Subcutaneous abdominal adipose tissue (tissue), 5 donors: ENCODE results near the gene PGR.
A peak's percentile ranks its signal among the peaks of the same experiment; 100 is the strongest.

Experiments
- H3K27ac ChIP-seq: one replicate; pipeline ENCODE4 v1.7.0; 2013; ENCODE audit warnings: low read depth, mild to moderate bottlenecking, inconsistent platforms, low read length, moderate library complexity
- H3K27me3 ChIP-seq, 5 donors: one replicate each; pipeline ENCODE4 v1.7.0; 2013; ENCODE audit warnings: low read length in 5 of 5, inconsistent platforms in 1 of 5; ENCODE audit not compliant: control insufficient read depth in 5 of 5, insufficient read depth in 4 of 5
- H3K36me3 ChIP-seq, 5 donors: one replicate each; pipeline ENCODE4 v1.7.0; 2013; ENCODE audit warnings: low read length in 5 of 5; ENCODE audit not compliant: control insufficient read depth in 5 of 5, insufficient read depth in 5 of 5
- H3K4me1 ChIP-seq, 5 donors: one replicate each; pipeline ENCODE4 v1.7.0; 2013; ENCODE audit warnings: low read length in 5 of 5, mild to moderate bottlenecking in 3 of 5, moderate library complexity in 1 of 5; ENCODE audit not compliant: control insufficient read depth in 5 of 5, insufficient read depth in 5 of 5
- H3K4me3 ChIP-seq, 5 donors: one replicate each; pipeline ENCODE4 v1.7.0; 2013; ENCODE audit warnings: low read length in 5 of 5, low read depth in 1 of 5
- H3K9ac ChIP-seq, 5 donors: one replicate each; pipeline ENCODE4 v1.7.0; 2013; ENCODE audit warnings: low read length in 5 of 5, mild to moderate bottlenecking in 4 of 5, moderate library complexity in 3 of 5
- H3K9me3 ChIP-seq, 5 donors: one replicate each; pipeline ENCODE4 v1.7.0; 2013; ENCODE audit warnings: low read length in 5 of 5; ENCODE audit not compliant: control insufficient read depth in 5 of 5
- donor health status: healthy.
- donor health status: healthy.
- donor health status: healthy.
- donor health status: healthy.
- donor health status: healthy.

Gene PGR

GRCh38 chr11:101083335-101083734, 46.3 kb downstream of the PGR start:
- H3K4me1 ChIP-seq, result no peaks in the 10 kb centered on the region
- peaks cover 0 to 5% (median 0%) of the 10 kb centered on the region in 5 donors for H3K36me3 ChIP-seq
- H3K9me3 ChIP-seq, result peaks cover 0 to 18% (median 4%) of the 10 kb centered on the region in 5 donors
- no peaks in the 10 kb centered on the region for H3K27me3 ChIP-seq
- H3K4me3 ChIP-seq, result no peak overlapping the region
- no peak overlapping the region for H3K27ac ChIP-seq
- H3K9ac ChIP-seq, result no peak overlapping the region

- peaks cover 0 to 5% (median 0%) of the 10 kb centered on the region in 5 donors for H3K36me3 ChIP-seq
- H3K9ac ChIP-seq, result no peak overlapping the region
- H3K9me3 ChIP-seq, result peaks cover 0 to 18% (median 4%) of the 10 kb centered on the region in 5 donors
- H3K4me3 ChIP-seq, result no peak overlapping the region
- no peaks in the 10 kb centered on the region for H3K4me1 ChIP-seq
- H3K27me3 ChIP-seq, result no peaks in the 10 kb centered on the region
- H3K27ac ChIP-seq, result no peak overlapping the region
Measured at GRCh38 chr11:101082813-101083212, 46.8 kb downstream of the PGR start.

GRCh38 chr11:101063706-101064105, 65.9 kb downstream of the PGR start:
- Histone ChIP-seq H3K36me3 (no peaks in the 10 kb centered on the region), H3K4me1 (no peaks in the 10 kb centered on the region), H3K27ac (no peak overlapping the region)

GRCh38 chr11:101061606-101062005, 68.0 kb downstream of the PGR start:
- H3K27ac ChIP-seq, result no peak overlapping the region
- H3K9ac ChIP-seq, result no peak overlapping the region
- no peaks in the 10 kb centered on the region for H3K36me3 ChIP-seq
- no peak overlapping the region for H3K4me3 ChIP-seq
- no peaks in the 10 kb centered on the region for H3K4me1 ChIP-seq
- no peaks in the 10 kb centered on the region for H3K27me3 ChIP-seq
- H3K9me3 ChIP-seq, result no peaks in the 10 kb centered on the region

More at GRCh38 chr11:101063706-101064105, 65.9 kb downstream of the PGR start:
- Histone ChIP-seq H3K4me3 (no peak overlapping the region), H3K27me3 (no peaks in the 10 kb centered on the region), H3K9me3 (no peaks in the 10 kb centered on the region), H3K9ac (no peak overlapping the region)

- Histone ChIP-seq H3K9ac (no peak overlapping the region), H3K27ac (no peak overlapping the region)
Measured at GRCh38 chr11:101059331-101059730, 70.3 kb downstream of the PGR start.

GRCh38 chr11:101053492-101053891, 76.1 kb downstream of the PGR start:
- no peaks in the 10 kb centered on the region for H3K36me3 ChIP-seq
- no peak overlapping the region for H3K4me3 ChIP-seq
- no peaks in the 10 kb centered on the region for H3K9me3 ChIP-seq
- no peaks in the 10 kb centered on the region for H3K27me3 ChIP-seq
- peak overlapping the region in 1 of 5 donors; percentile 75 for H3K9ac ChIP-seq
- no peak overlapping the region for H3K27ac ChIP-seq
- H3K4me1 ChIP-seq, result peaks cover 0 to 4% (median 0%) of the 10 kb centered on the region in 5 donors

More at GRCh38 chr11:101059331-101059730, 70.3 kb downstream of the PGR start:
- Histone ChIP-seq H3K36me3 (no peaks in the 10 kb centered on the region), H3K27me3 (no peaks in the 10 kb centered on the region), H3K4me1 (no peaks in the 10 kb centered on the region), H3K9me3 (no peaks in the 10 kb centered on the region), H3K4me3 (no peak overlapping the region)

GRCh38 chr11:101051677-101052076, 77.9 kb downstream of the PGR start:
- H3K4me3 ChIP-seq, result no peak overlapping the region
- H3K27ac ChIP-seq, result no peak overlapping the region
- no peaks in the 10 kb centered on the region for H3K9me3 ChIP-seq
- H3K9ac ChIP-seq, result no peak overlapping the region
- H3K36me3 ChIP-seq, result no peaks in the 10 kb centered on the region
- H3K4me1 ChIP-seq, result peaks cover 0 to 4% (median 0%) of the 10 kb centered on the region in 5 donors
- H3K27me3 ChIP-seq, result no peaks in the 10 kb centered on the region

GRCh38 chr11:101049813-101050212, 79.8 kb downstream of the PGR start:
- no peaks in the 10 kb centered on the region for H3K9me3 ChIP-seq
- H3K4me3 ChIP-seq, result no peak overlapping the region
- no peaks in the 10 kb centered on the region for H3K36me3 ChIP-seq

GRCh38 chr11:101049123-101049522, 80.5 kb downstream of the PGR start:
- Histone ChIP-seq H3K9me3 (no peaks in the 10 kb centered on the region), H3K36me3 (no peaks in the 10 kb centered on the region), H3K27me3 (no peaks in the 10 kb centered on the region), H3K4me3 (no peak overlapping the region), H3K9ac (no peak overlapping the region), H3K4me1 (peaks cover 0 to 4% (median 0%) of the 10 kb centered on the region in 5 donors), H3K27ac (no peak overlapping the region)

More at GRCh38 chr11:101049813-101050212, 79.8 kb downstream of the PGR start:
- Histone ChIP-seq H3K27ac (no peak overlapping the region), H3K4me1 (peaks cover 0 to 4% (median 0%) of the 10 kb centered on the region in 5 donors), H3K27me3 (no peaks in the 10 kb centered on the region), H3K9ac (no peak overlapping the region)

- H3K27ac ChIP-seq, result no peak overlapping the region
Measured at GRCh38 chr11:101048479-101048878, 81.1 kb downstream of the PGR start.

More at GRCh38 chr11:101048479-101048878, 81.1 kb downstream of the PGR start:
- Histone ChIP-seq H3K27me3 (no peaks in the 10 kb centered on the region), H3K4me3 (no peak overlapping the region), H3K9ac (no peak overlapping the region), H3K9me3 (no peaks in the 10 kb centered on the region), H3K36me3 (no peaks in the 10 kb centered on the region), H3K4me1 (peaks cover 0 to 4% (median 0%) of the 10 kb centered on the region in 5 donors)
